ENCODE measurements around the gene NKAIN1. TPM values are rescaled to one million over a fixed set of nuclear protein-coding genes. Genes with fewer than 3 reads are reported as not detected.
"Not testable (repeated sequence)": the region's sequence is repeated elsewhere in the genome, so short reads cannot be mapped to it uniquely, and the experiment has no call there.

The NKAIN1 gene
- total RNA-seq, 2 experiments from 2014 or later, result 0.26 to 0.79 TPM

DNA sequence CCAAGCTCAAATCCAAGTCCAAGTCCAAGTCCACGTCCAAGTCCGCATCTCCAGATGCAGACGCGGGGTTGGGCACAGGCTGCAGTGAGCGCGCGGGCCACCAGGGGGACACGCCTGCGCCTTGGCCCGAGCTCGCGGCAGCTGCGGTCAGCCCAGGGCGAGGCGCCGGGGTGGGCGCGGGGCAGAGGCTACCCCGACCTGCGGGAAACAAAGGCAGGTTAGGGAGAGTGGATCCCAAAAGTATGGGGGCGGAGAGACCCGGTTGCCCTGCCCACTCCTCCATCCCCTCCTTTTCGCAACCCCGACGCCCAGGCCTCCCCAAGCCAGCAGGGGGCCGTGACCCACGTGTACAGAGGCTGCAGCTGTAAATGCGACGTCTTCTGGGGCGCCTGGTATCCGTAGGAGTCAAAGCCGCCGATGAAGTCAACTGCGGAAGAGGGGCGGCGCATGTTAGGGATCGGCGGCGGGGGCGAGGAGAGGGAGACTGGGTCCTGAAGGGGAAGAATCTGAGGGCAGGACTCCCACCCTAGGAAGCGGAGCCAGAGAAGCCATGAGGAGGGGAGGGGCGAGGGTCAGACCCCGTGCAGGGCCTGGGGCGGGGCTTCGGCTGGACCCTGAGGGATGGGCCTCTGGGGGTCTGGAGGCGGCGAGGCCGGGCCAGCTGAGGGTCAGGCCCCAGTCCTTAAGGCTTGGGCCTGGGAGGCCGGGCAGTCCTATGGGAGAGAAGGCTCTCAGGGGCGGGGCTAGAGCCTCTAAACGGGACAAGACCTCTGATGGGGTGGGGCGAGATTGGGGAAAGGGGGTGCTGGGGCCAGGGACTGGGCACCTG is 58.0 kb downstream of the NKAIN1 start:
- peaks cover 22% of the 10 kb centered on the region for H3K27me3 Mint-ChIP-seq
- H3K36me3 Mint-ChIP-seq, result no peaks in the 10 kb centered on the region
- H3K27ac Mint-ChIP-seq, result no peak overlapping the region
- CTCF ChIA-PET, result interaction anchor here (0.7 to 5.3 kb wide), 23 partner anchors 10 to 368 kb away, joined by 3 to 39 read pairs (median 3); no protein-coding TSS in a partner anchor
- ATAC-seq (peak; percentile 71), DNase-seq (peak; percentile 67)
- no peaks in the 10 kb centered on the region for H3K9me3 Mint-ChIP-seq (ENCODE audit: low read depth)
- no peak overlapping the region for H3K4me3 Mint-ChIP-seq
- peaks cover 10% of the 10 kb centered on the region for H3K4me1 Mint-ChIP-seq

GRCh38 chr1:31180338-31180737 is 59.3 kb downstream of the NKAIN1 start:
- Mint-ChIP-seq H3K27ac (no peak overlapping the region), H3K4me1 (peaks cover 10% of the 10 kb centered on the region), H3K27me3 (peaks cover 22% of the 10 kb centered on the region), H3K9me3 (ENCODE audit: low read depth) (no peaks in the 10 kb centered on the region), H3K4me3 (no peak overlapping the region), H3K36me3 (no peaks in the 10 kb centered on the region)
- ATAC-seq (no peak), DNase-seq (no peak)
- CTCF ChIA-PET, result interaction anchor here (1.0 to 5.3 kb wide), 13 partner anchors 9 to 369 kb away, joined by 3 to 39 read pairs (median 4); no protein-coding TSS in a partner anchor

GRCh38 chr1:31176291-31176690 is 63.4 kb downstream of the NKAIN1 start:
- peaks cover 18% of the 10 kb centered on the region for H3K27me3 Mint-ChIP-seq
- CTCF ChIA-PET; DNase-seq; H3K36me3 Mint-ChIP-seq; H3K4me3 Mint-ChIP-seq; H3K9me3 Mint-ChIP-seq (ENCODE audit: low read depth); ATAC-seq; H3K4me1 Mint-ChIP-seq; H3K27ac Mint-ChIP-seq: not testable (repeated sequence)

- H3K4me1 Mint-ChIP-seq, result peaks cover 16% of the 10 kb centered on the region
- H3K9me3 Mint-ChIP-seq (ENCODE audit: low read depth), result no peaks in the 10 kb centered on the region
- CTCF ChIA-PET, result interaction anchor here (1.2 to 1.7 kb wide), 3 partner anchors 11 to 388 kb away, joined by 3 to 10 read pairs (median 4); no protein-coding TSS in a partner anchor
- peak overlapping the region; percentile 81 for H3K27ac Mint-ChIP-seq
- ATAC-seq, result no peak
- no peaks in the 10 kb centered on the region for H3K36me3 Mint-ChIP-seq
- no peak for DNase-seq
- H3K4me3 Mint-ChIP-seq, result no peak overlapping the region
- H3K27me3 Mint-ChIP-seq, result peaks cover 3% of the 10 kb centered on the region
Measured at GRCh38 chr1:31170486-31170735, 69.3 kb downstream of the NKAIN1 start.

- no peak for ATAC-seq
- Mint-ChIP-seq H3K27me3 (peaks cover 5% of the 10 kb centered on the region), H3K36me3 (no peaks in the 10 kb centered on the region), H3K4me1 (peaks cover 22% of the 10 kb centered on the region), H3K4me3 (no peak overlapping the region), H3K27ac (no peak overlapping the region), H3K9me3 (ENCODE audit: low read depth) (no peaks in the 10 kb centered on the region)
- DNase-seq, result no peak
- CTCF ChIA-PET, result interaction anchor here (0.8 to 2.0 kb wide), 2 partner anchors 15 to 256 kb away, joined by 3 to 8 read pairs; no protein-coding TSS in a partner anchor
Measured at GRCh38 chr1:31166462-31166861, 73.2 kb downstream of the NKAIN1 start.

GRCh38 chr1:31164291-31164690 is 75.4 kb downstream of the NKAIN1 start:
- no peak overlapping the region for H3K4me3 Mint-ChIP-seq
- H3K36me3 Mint-ChIP-seq, result no peaks in the 10 kb centered on the region
- H3K4me1 Mint-ChIP-seq, result peaks cover 12% of the 10 kb centered on the region
- H3K27ac Mint-ChIP-seq, result no peak overlapping the region
- ATAC-seq (no peak), DNase-seq (no peak)
- peaks cover 5% of the 10 kb centered on the region for H3K27me3 Mint-ChIP-seq
- CTCF ChIA-PET, result interaction anchor here (0.7 to 1.5 kb wide), 10 partner anchors 9 to 899 kb away, joined by 3 to 5 read pairs (median 3); no protein-coding TSS in a partner anchor
- no peaks in the 10 kb centered on the region for H3K9me3 Mint-ChIP-seq (ENCODE audit: low read depth)

DNA sequence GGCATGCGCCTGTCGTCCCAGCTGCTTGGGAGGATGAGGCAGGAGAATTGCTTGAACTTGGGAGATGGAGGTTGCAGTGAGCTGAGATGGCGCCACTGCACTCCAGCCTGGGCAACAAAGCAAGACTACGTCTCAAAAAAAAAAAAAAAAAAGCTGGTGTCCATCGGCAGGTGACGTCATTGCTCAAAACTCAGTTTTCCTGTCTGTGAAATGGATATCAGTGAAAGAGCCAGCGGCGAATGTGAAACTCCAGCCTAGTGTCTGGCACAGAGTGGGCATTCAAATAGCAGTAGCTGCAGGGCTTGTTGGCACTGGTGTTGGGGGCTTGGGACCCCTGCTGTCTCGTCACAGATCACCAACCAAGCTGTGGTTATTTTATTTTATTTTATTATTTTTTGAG is 75.8 kb downstream of the NKAIN1 start:
- H3K9me3 Mint-ChIP-seq (ENCODE audit: low read depth), result no peaks in the 10 kb centered on the region
- CTCF ChIA-PET, result interaction anchor here (0.7 to 1.5 kb wide), 10 partner anchors 9 to 385 kb away, joined by 3 to 5 read pairs (median 3); no protein-coding TSS in a partner anchor
- H3K27ac Mint-ChIP-seq, result no peak overlapping the region
- no peaks in the 10 kb centered on the region for H3K36me3 Mint-ChIP-seq
- ATAC-seq, result no peak
- peaks cover 12% of the 10 kb centered on the region for H3K4me1 Mint-ChIP-seq
- H3K27me3 Mint-ChIP-seq, result peaks cover 5% of the 10 kb centered on the region
- DNase-seq, result no peak
- H3K4me3 Mint-ChIP-seq, result no peak overlapping the region

DNA sequence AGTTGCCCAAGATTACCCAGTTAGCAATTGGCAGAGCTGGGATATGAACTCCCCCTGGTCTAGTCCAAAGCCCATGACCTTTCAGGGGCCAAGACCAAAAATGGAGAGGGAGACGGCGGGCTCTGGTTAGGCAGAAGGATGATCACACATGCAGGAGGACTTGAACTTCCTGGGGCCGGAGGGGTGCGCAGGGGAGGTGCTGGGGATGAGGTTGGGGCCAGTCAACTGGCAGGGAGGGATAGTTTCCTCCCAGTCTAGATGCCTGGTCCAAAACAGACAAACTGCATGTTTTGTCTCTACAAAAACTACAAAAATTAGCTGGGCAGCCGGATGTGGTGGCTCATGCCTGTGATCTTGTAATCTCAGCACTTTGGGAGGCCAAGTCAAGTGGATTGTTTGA is 78.1 kb downstream of the NKAIN1 start:
- Mint-ChIP-seq H3K4me1 (peaks cover 12% of the 10 kb centered on the region), H3K27ac (no peak overlapping the region), H3K9me3 (ENCODE audit: low read depth) (no peaks in the 10 kb centered on the region), H3K36me3 (no peaks in the 10 kb centered on the region), H3K4me3 (no peak overlapping the region), H3K27me3 (peaks cover 3% of the 10 kb centered on the region)
- CTCF ChIA-PET, result interaction anchor here (0.8 to 2.1 kb wide), 6 partner anchors 9 to 388 kb away, joined by 3 to 8 read pairs (median 6); no protein-coding TSS in a partner anchor
- DNase-seq (no peak), ATAC-seq (no peak)

DNA sequence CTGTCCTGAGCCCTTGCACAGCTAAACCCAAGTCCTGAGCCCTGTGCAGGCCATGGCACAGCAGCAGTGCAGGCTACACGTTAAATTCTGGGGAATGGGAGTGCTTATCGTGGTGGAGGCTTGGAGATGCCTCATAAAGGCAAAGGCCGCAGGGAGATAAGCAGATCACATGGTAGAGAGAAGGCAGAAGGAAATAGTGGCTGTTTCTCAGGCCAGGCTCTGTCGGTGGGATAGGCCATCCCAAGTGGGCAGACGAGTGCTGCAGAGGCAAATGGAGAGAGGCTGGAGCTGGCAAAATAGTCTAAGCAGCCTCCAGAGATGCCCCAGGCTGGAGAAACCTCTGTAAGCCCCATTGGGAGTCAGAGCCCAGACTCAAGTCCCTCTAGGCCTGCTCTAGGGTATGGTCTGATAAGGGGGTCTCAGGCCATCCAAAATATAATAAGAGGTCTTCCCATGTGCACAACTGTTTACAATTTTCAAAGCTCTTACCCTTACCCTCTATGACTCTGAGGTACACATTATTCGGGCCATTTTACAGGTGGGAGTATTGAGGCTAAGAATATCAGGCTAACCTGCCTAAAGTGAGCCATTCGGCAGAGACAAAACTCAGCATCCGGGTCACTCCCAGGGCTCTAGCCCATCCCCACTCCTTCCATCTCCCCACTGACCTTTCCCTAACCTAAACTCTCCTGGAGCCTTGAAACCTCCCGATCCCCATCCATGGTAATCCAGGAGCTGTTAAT is 79.6 kb downstream of the NKAIN1 start:
- no peak for DNase-seq
- Mint-ChIP-seq H3K27ac (no peak overlapping the region), H3K27me3 (peaks cover 3% of the 10 kb centered on the region), H3K9me3 (ENCODE audit: low read depth) (no peaks in the 10 kb centered on the region), H3K4me1 (peaks cover 16% of the 10 kb centered on the region), H3K4me3 (no peak overlapping the region), H3K36me3 (no peaks in the 10 kb centered on the region)
- CTCF ChIA-PET, result interaction anchor here (0.6 kb wide), 1 partner anchor 427 kb away, joined by 3 read pairs; no protein-coding TSS in a partner anchor
- ATAC-seq, result no peak

- ATAC-seq (no peak), DNase-seq (no peak)
- Mint-ChIP-seq H3K4me3 (no peak overlapping the region), H3K4me1 (peaks cover 18% of the 10 kb centered on the region), H3K9me3 (ENCODE audit: low read depth) (no peaks in the 10 kb centered on the region), H3K27me3 (peaks cover 4% of the 10 kb centered on the region), H3K27ac (no peak overlapping the region), H3K36me3 (no peaks in the 10 kb centered on the region)
- CTCF ChIA-PET, result interaction anchor here (0.6 kb wide), 1 partner anchor 427 kb away, joined by 3 read pairs; no protein-coding TSS in a partner anchor
Measured at GRCh38 chr1:31159323-31159722, 80.4 kb downstream of the NKAIN1 start.

- DNase-seq (peak; percentile 76), ATAC-seq (peak; percentile 91)
- Mint-ChIP-seq H3K4me1 (peaks cover 8% of the 10 kb centered on the region), H3K36me3 (no peaks in the 10 kb centered on the region), H3K27me3 (peaks cover 6% of the 10 kb centered on the region), H3K4me3 (peak overlapping the region; percentile 83), H3K9me3 (ENCODE audit: low read depth) (no peaks in the 10 kb centered on the region), H3K27ac (peak overlapping the region; percentile 73)
- CTCF ChIA-PET, result no interaction called here
Measured at GRCh38 chr1:31155216-31155806, 84.4 kb downstream of the NKAIN1 start.

DNA sequence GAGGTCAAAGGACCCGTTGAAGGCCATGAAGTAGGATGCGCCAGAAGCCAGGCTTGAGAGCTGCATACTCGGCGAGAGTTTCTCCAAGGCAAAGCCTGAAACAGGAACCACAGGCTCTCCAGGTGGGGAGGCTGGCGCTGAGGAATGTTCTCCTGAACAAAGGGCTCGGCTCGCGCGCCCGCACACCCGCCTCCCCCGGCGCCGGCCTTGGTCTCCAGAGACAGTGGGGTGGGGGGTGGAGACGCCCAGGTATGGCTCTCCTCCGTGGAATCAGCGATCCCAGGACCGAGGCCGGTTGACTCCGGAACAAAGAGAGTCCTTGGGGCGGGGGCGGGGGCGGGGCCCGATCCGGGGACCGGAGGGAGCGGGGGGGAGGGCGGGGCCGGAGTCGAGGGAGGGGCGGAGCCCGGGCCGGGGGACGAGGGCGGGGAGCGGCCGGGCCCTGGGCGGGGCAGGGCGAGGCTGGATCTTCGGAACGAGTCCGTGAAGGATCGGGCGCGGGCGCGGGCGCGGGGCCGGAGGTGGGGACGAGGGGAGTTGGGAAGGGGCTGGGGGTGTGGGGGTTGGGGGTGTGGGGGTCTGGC is 85.0 kb downstream of the NKAIN1 start:
- Mint-ChIP-seq H3K27me3 (peaks cover 6% of the 10 kb centered on the region), H3K27ac (peak overlapping the region; percentile 21), H3K9me3 (ENCODE audit: low read depth) (no peaks in the 10 kb centered on the region), H3K4me3 (peak overlapping the region; percentile 83), H3K36me3 (no peaks in the 10 kb centered on the region), H3K4me1 (peaks cover 8% of the 10 kb centered on the region)
- ATAC-seq (peak; percentile 78), DNase-seq (peak; percentile 80)
- CTCF ChIA-PET, result interaction anchor here (1.6 kb wide), 1 partner anchor 9 kb away, joined by 5 read pairs; no protein-coding TSS in a partner anchor
